ENCODE measurements around the gene TIMM10B. TPM values are rescaled to one million over a fixed set of nuclear protein-coding genes. Genes with fewer than 3 reads are reported as not detected.
A peak's percentile ranks its signal among the peaks of the same experiment; 100 is the strongest.

TIMM10B gene
- total and polyA plus RNA-seq, 7 experiments from 2014 or later: 32.8 to 68.4 (median 56.1) TPM

DNA sequence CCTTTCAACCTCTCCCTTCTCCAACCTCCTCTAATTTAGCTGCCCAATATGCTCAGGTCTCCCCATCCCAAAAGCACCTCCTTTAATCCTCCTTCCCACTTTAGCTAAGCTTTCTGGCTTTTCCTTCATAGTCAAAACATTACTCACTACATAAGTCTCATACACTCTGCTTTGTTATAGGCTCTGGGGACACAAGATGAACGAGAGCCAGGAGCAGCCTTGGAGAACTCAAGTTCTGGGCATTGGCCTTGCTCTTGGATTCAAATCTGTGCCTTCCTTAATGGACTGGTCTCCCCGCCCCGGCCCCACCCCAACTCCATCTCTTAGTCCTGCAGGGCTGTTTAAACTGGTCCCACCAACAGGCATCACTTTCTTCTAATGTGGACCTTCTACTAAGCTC is 29.1 kb upstream of the TIMM10B start:
- Histone ChIP-seq H3K27ac (ENCODE audit: low read depth, low read length) (no peak overlapping the region), H3K9me3 (ENCODE audit: control insufficient read depth in 2 of 3, low read length in 3 of 3) (no peaks in the 10 kb centered on the region), H3K36me3 (ENCODE audit: control insufficient read depth in 2 of 3, insufficient read depth in 3 of 3, low read length in 3 of 3) (peaks cover 0 to 47% (median 0%) of the 10 kb centered on the region in 3 experiments), H3K4me3 (ENCODE audit: low read length) (no peak overlapping the region), H3K4me1 (ENCODE audit: control insufficient read depth in 2 of 2, insufficient read depth in 2 of 2, low read length in 2 of 2) (no peaks in the 10 kb centered on the region), H3K27me3 (ENCODE audit: control insufficient read depth in 2 of 2, insufficient read depth in 2 of 2, low read length in 2 of 2) (no peaks in the 10 kb centered on the region)
- no peaks in the 10 kb centered on the region for H3K4me1 Mint-ChIP-seq
- intact Hi-C loops (cut with micrococcal nuclease): no loop called here
- no peak for ATAC-seq
- ChIA-PET CTCF (interaction anchor here (1.2 kb wide), 3 partner anchors 8 to 89 kb away, joined by 3 to 7 read pairs (median 4); no protein-coding TSS in a partner anchor), POLR2A (no interaction called here)
- H3K27me3 Mint-ChIP-seq: no peaks in the 10 kb centered on the region
- H3K9me3 Mint-ChIP-seq: no peaks in the 10 kb centered on the region
- DNase-seq: no peak
- no peak overlapping the region for H3K4me3 Mint-ChIP-seq
- H3K36me3 Mint-ChIP-seq: peaks cover 0 to 28% (median 12%) of the 10 kb centered on the region in 5 donors
- no peak overlapping the region for H3K27ac Mint-ChIP-seq

GRCh38 chr11:6453152-6453551 is 28.1 kb upstream of the TIMM10B start:
- H3K4me1 Mint-ChIP-seq: no peaks in the 10 kb centered on the region
- H3K27ac Mint-ChIP-seq: no peak overlapping the region
- Histone ChIP-seq H3K4me3 (ENCODE audit: low read length) (no peak overlapping the region), H3K9me3 (ENCODE audit: control insufficient read depth in 2 of 3, low read length in 3 of 3) (no peaks in the 10 kb centered on the region), H3K36me3 (ENCODE audit: control insufficient read depth in 2 of 3, insufficient read depth in 3 of 3, low read length in 3 of 3) (peaks cover 0 to 56% (median 0%) of the 10 kb centered on the region in 3 experiments), H3K4me1 (ENCODE audit: control insufficient read depth in 2 of 2, insufficient read depth in 2 of 2, low read length in 2 of 2) (no peaks in the 10 kb centered on the region), H3K27me3 (ENCODE audit: control insufficient read depth in 2 of 2, insufficient read depth in 2 of 2, low read length in 2 of 2) (no peaks in the 10 kb centered on the region), H3K27ac (ENCODE audit: low read depth, low read length) (no peak overlapping the region)
- H3K36me3 Mint-ChIP-seq: peaks cover 0 to 28% (median 12%) of the 10 kb centered on the region in 5 donors
- ATAC-seq (no peak), DNase-seq (no peak)
- ChIA-PET POLR2A (no interaction called here), CTCF (interaction anchor here (1.0 to 1.2 kb wide), 4 partner anchors 9 to 90 kb away, joined by 3 to 7 read pairs (median 4); no protein-coding TSS in a partner anchor)
- intact Hi-C loops (cut with micrococcal nuclease): no loop called here
- no peak overlapping the region for H3K4me3 Mint-ChIP-seq
- H3K27me3 Mint-ChIP-seq: no peaks in the 10 kb centered on the region
- no peaks in the 10 kb centered on the region for H3K9me3 Mint-ChIP-seq

DNA sequence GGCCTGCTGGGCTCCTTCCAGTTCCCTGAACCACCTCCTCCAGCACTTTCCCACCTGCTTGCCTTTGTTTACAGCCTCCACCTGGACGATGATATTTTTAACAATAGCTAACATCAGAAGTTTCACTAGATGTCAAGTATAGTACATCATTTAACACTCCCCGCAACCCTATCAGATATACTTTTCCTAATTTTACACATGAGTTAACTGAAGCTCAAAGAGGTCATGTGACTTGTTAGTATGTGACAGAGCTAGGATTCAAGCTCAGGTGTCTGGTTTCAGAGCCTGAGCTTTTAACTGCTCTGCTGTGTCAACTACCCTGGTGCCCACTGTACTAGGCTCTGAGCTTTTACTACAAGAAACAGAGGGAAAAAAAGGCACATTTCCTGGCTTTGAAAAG is 26.2 kb upstream of the TIMM10B start:
- no peak for DNase-seq
- Histone ChIP-seq H3K27ac (ENCODE audit: low read depth, low read length) (no peak overlapping the region), H3K4me1 (ENCODE audit: control insufficient read depth in 2 of 2, insufficient read depth in 2 of 2, low read length in 2 of 2) (no peaks in the 10 kb centered on the region), H3K9me3 (ENCODE audit: control insufficient read depth in 2 of 3, low read length in 3 of 3) (no peaks in the 10 kb centered on the region), H3K36me3 (ENCODE audit: control insufficient read depth in 2 of 3, insufficient read depth in 3 of 3, low read length in 3 of 3) (peaks cover 0 to 53% (median 0%) of the 10 kb centered on the region in 3 experiments), H3K4me3 (ENCODE audit: low read length) (no peak overlapping the region), H3K27me3 (ENCODE audit: control insufficient read depth in 2 of 2, insufficient read depth in 2 of 2, low read length in 2 of 2) (no peaks in the 10 kb centered on the region)
- ChIA-PET CTCF (interaction anchor here (0.8 to 2.3 kb wide), 3 partner anchors 11 to 77 kb away, joined by 3 to 11 read pairs (median 7); no protein-coding TSS in a partner anchor), POLR2A (interaction anchor here (0.6 to 1.2 kb wide), 2 partner anchors 10 to 724 kb away, joined by 3 to 4 read pairs; no protein-coding TSS in a partner anchor)
- Mint-ChIP-seq H3K27ac (no peak overlapping the region), H3K36me3 (peaks cover 0 to 31% (median 12%) of the 10 kb centered on the region in 5 donors), H3K27me3 (no peaks in the 10 kb centered on the region), H3K4me1 (no peaks in the 10 kb centered on the region), H3K9me3 (no peaks in the 10 kb centered on the region), H3K4me3 (no peak overlapping the region)
- intact Hi-C loops (cut with micrococcal nuclease): no loop called here
- ATAC-seq: no peak

GRCh38 chr11:6456361-6457073 is 24.8 kb upstream of the TIMM10B start:
- H3K4me3 ChIP-seq (ENCODE audit: low read length): no peak overlapping the region
- H3K4me1 Mint-ChIP-seq: no peaks in the 10 kb centered on the region
- peaks cover 0 to 44% (median 0%) of the 10 kb centered on the region in 3 experiments for H3K36me3 ChIP-seq (ENCODE audit: control insufficient read depth in 2 of 3, insufficient read depth in 3 of 3, low read length in 3 of 3)
- H3K27me3 ChIP-seq (ENCODE audit: control insufficient read depth in 2 of 2, insufficient read depth in 2 of 2, low read length in 2 of 2): no peaks in the 10 kb centered on the region
- H3K9me3 ChIP-seq (ENCODE audit: control insufficient read depth in 2 of 3, low read length in 3 of 3): no peaks in the 10 kb centered on the region
- H3K9me3 Mint-ChIP-seq: no peaks in the 10 kb centered on the region
- ATAC-seq (peak; percentile 22), DNase-seq (no peak)
- H3K36me3 Mint-ChIP-seq: peaks cover 0 to 36% (median 17%) of the 10 kb centered on the region in 5 donors
- no peak overlapping the region for H3K4me3 Mint-ChIP-seq
- intact Hi-C loops (cut with micrococcal nuclease): no loop called here
- ChIA-PET POLR2A (no interaction called here), CTCF (interaction anchor here (2.3 kb wide), 1 partner anchor 78 kb away, joined by 11 read pairs; no protein-coding TSS in a partner anchor)
- H3K27ac ChIP-seq (ENCODE audit: low read depth, low read length): no peak overlapping the region
- H3K27ac Mint-ChIP-seq: no peak overlapping the region
- no peaks in the 10 kb centered on the region for H3K4me1 ChIP-seq (ENCODE audit: control insufficient read depth in 2 of 2, insufficient read depth in 2 of 2, low read length in 2 of 2)
- H3K27me3 Mint-ChIP-seq: no peaks in the 10 kb centered on the region

- Mint-ChIP-seq H3K9me3 (no peaks in the 10 kb centered on the region), H3K27ac (no peak overlapping the region), H3K4me1 (no peaks in the 10 kb centered on the region), H3K27me3 (no peaks in the 10 kb centered on the region), H3K4me3 (no peak overlapping the region), H3K36me3 (peaks cover 0 to 37% (median 14%) of the 10 kb centered on the region in 5 donors)
- intact Hi-C loops (cut with micrococcal nuclease): no loop called here
- H3K9me3 ChIP-seq (ENCODE audit: control insufficient read depth in 2 of 3, low read length in 3 of 3): no peaks in the 10 kb centered on the region
- no peak overlapping the region for H3K4me3 ChIP-seq (ENCODE audit: low read length)
- H3K27ac ChIP-seq (ENCODE audit: low read depth, low read length): no peak overlapping the region
- ChIA-PET CTCF (no interaction called here), POLR2A (no interaction called here)
- peaks cover 0 to 42% (median 0%) of the 10 kb centered on the region in 3 experiments for H3K36me3 ChIP-seq (ENCODE audit: control insufficient read depth in 2 of 3, insufficient read depth in 3 of 3, low read length in 3 of 3)
- DNase-seq (no peak), ATAC-seq (no peak)
- no peaks in the 10 kb centered on the region for H3K4me1 ChIP-seq (ENCODE audit: control insufficient read depth in 2 of 2, insufficient read depth in 2 of 2, low read length in 2 of 2)
- no peaks in the 10 kb centered on the region for H3K27me3 ChIP-seq (ENCODE audit: control insufficient read depth in 2 of 2, insufficient read depth in 2 of 2, low read length in 2 of 2)
These were observed 23.6 kb upstream of the TIMM10B start for GRCh38 chr11:6457581-6458320.

GRCh38 chr11:6458352-6459098 is 22.8 kb upstream of the TIMM10B start:
- DNase-seq (no peak), ATAC-seq (no peak)
- H3K4me1 Mint-ChIP-seq: peaks cover 0 to 2% (median 0%) of the 10 kb centered on the region in 7 donors
- no peak overlapping the region for H3K27ac Mint-ChIP-seq
- H3K36me3 Mint-ChIP-seq: peaks cover 0 to 34% (median 18%) of the 10 kb centered on the region in 5 donors
- ChIA-PET POLR2A (no interaction called here), CTCF (interaction anchor here (1.1 kb wide), 1 partner anchor 15 kb away, joined by 3 read pairs; no protein-coding TSS in a partner anchor)
- no peak overlapping the region for H3K4me3 Mint-ChIP-seq
- no peaks in the 10 kb centered on the region for H3K27me3 Mint-ChIP-seq
- no peaks in the 10 kb centered on the region for H3K9me3 ChIP-seq (ENCODE audit: control insufficient read depth in 2 of 3, low read length in 3 of 3)
- no peaks in the 10 kb centered on the region for H3K27me3 ChIP-seq (ENCODE audit: control insufficient read depth in 2 of 2, insufficient read depth in 2 of 2, low read length in 2 of 2)
- intact Hi-C loops (cut with micrococcal nuclease): no loop called here
- no peaks in the 10 kb centered on the region for H3K9me3 Mint-ChIP-seq
- no peaks in the 10 kb centered on the region for H3K4me1 ChIP-seq (ENCODE audit: control insufficient read depth in 2 of 2, insufficient read depth in 2 of 2, low read length in 2 of 2)
- H3K36me3 ChIP-seq (ENCODE audit: control insufficient read depth in 2 of 3, insufficient read depth in 3 of 3, low read length in 3 of 3): peaks cover 0 to 41% (median 0%) of the 10 kb centered on the region in 3 experiments
- no peak overlapping the region for H3K4me3 ChIP-seq (ENCODE audit: low read length)
- H3K27ac ChIP-seq (ENCODE audit: low read depth, low read length): no peak overlapping the region
